Embryonic facial prominence (tissue), 1 donor: ENCODE measurements around the gene VPS37C.

Experiments used
- DNase-seq: peaks from one replicate; pipeline ENCODE4 v3.0.0-alpha.2; 2016; ENCODE audit errors: extremely low spot score

Gene VPS37C

GRCh38 chr11:61154528-61154927 lies 6.7 kb downstream of the VPS37C start:
- no peak for DNase-seq

GRCh38 chr11:61153593-61154095 lies 7.6 kb downstream of the VPS37C start:
- DNase-seq: no peak

- no peak for DNase-seq
These were observed 8.2 kb downstream of the VPS37C start for GRCh38 chr11:61152816-61153592.

GRCh38 chr11:61151545-61152252 lies 9.5 kb downstream of the VPS37C start:
- DNase-seq: no peak

- no peak for DNase-seq
These were observed 10.3 kb downstream of the VPS37C start for GRCh38 chr11:61150706-61151544.

- DNase-seq: no peak
These were observed 11.3 kb downstream of the VPS37C start for GRCh38 chr11:61149624-61150615.

GRCh38 chr11:61147791-61148620 lies 13.2 kb downstream of the VPS37C start:
- no peak for DNase-seq

GRCh38 chr11:61147271-61147670 lies 14.0 kb downstream of the VPS37C start:
- no peak for DNase-seq

- no peak for DNase-seq
These were observed 14.8 kb downstream of the VPS37C start for GRCh38 chr11:61146416-61146815.

GRCh38 chr11:61145228-61146005 lies 15.8 kb downstream of the VPS37C start:
- DNase-seq: no peak

GRCh38 chr11:61144511-61145179 lies 16.6 kb downstream of the VPS37C start:
- DNase-seq: no peak

GRCh38 chr11:61142424-61142823 lies 18.8 kb downstream of the VPS37C start:
- no peak for DNase-seq

- DNase-seq: no peak
These were observed 19.6 kb downstream of the VPS37C start for GRCh38 chr11:61141601-61142028.

- DNase-seq: no peak
These were observed 20.8 kb downstream of the VPS37C start for GRCh38 chr11:61140416-61140815.

- DNase-seq: no peak
These were observed 21.8 kb downstream of the VPS37C start for GRCh38 chr11:61139387-61139786.

GRCh38 chr11:61138935-61139334 lies 22.3 kb downstream of the VPS37C start:
- no peak for DNase-seq

GRCh38 chr11:61134801-61135257 lies 26.4 kb downstream of the VPS37C start:
- no peak for DNase-seq

GRCh38 chr11:61133956-61134662 lies 27.1 kb downstream of the VPS37C start:
- DNase-seq: no peak
